Neutrophil (primary cell): Measurements from ENCODE around the gene SETD1A.
A peak's percentile ranks its signal among the peaks of the same experiment; 100 is the strongest.

Experiments used
- H3K27ac ChIP-seq: fragments of 200-600 bp; sonication (generic); 2 replicates; pipeline ENCODE4 v1.5.1; 2016; ENCODE audit warnings: mild to moderate bottlenecking, moderate library complexity
- H3K27me3 ChIP-seq: fragments of 200-600 bp; sonication (generic); 2 replicates; pipeline ENCODE4 v1.6.0; 2016; ENCODE audit warnings: mild to moderate bottlenecking
- H3K36me3 ChIP-seq: fragments of 200-600 bp; sonication (generic); 2 replicates; pipeline ENCODE4 v1.5.1; 2017
- H3K4me1 ChIP-seq, 2 experiments: fragments of 200-600 bp in 1 of 2; sonication (generic) in 1 of 2; 1 replicate in 1 of 2; 2 replicates in 1 of 2; pipeline versions ENCODE4 v1.5.1 to v1.6.1; 2013 to 2016; ENCODE audit warnings: low read depth in 1 of 2, low read length in 1 of 2, mild to moderate bottlenecking in 1 of 2, moderate library complexity in 1 of 2; ENCODE audit not compliant: control insufficient read depth in 1 of 2, insufficient read depth in 1 of 2
- H3K4me3 ChIP-seq, 2 experiments: fragments of 200-600 bp in 1 of 2; sonication (generic) in 1 of 2; 1 replicate in 1 of 2; 2 replicates in 1 of 2; pipeline ENCODE4 v1.5.1; 2013 to 2016; ENCODE audit warnings: low read depth in 1 of 2, low read length in 1 of 2, mild to moderate bottlenecking in 1 of 2, moderate library complexity in 1 of 2
- H3K9me3 ChIP-seq: fragments of 200-600 bp; sonication (generic); 2 replicates; pipeline ENCODE4 v1.5.1; 2016
- TF ChIP-seq, protein P1 (sequence below): fragments of 200-600 bp; sonication (generic); IDR thresholded peaks from 2 replicates; pipeline ENCODE4 v1.5.1; 2016; ENCODE audit warnings: antibody characterized with exemption

Gene SETD1A

DNA sequence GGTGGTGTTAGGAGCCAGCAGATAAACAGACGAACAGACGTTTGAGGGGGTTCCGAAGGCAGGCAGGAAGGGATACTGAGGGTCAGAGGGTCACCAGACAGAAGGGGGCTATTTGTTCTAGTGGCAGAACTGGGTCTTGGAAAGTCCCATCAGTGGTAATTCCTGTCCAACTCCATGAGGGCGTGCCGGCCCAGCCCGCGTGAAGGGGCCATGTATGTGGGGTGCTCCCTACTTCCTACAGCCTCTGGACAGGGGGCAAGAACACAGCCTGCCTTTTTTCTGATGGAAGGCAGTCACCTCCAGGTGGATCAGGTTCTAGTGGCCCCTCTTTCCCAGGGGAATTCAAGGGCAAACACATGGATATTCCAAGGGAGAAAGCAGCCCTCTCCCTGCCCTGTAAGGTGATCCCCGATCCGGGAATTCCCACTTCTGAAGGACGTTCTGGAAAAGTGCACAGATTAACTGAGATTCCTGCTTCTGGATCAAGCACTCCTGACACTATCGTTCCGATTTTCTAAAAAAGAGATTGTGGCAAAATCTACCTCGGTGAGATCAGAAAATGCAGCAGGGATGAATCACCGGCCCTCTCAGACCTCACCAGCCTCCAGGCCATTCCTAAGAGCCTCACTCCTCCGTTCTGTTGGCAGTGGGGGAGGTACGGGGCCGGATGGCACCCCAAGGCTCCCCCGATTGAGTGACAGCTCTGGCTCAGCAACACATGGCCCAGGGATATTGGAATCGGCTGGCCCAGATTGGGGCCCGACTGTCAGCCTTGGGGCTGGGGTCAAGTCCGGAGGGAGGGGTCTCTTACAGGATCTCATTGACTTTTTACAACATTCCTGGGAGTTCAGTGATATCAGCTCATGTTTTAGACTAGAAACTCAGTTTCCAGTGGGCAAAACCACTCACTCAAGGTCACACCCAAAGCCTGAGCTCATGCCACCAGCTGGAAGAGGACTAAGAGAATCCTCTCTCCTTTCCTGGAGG is 40.5 kb downstream of the SETD1A start:
- H3K27me3 ChIP-seq: peaks cover 39% of the 10 kb centered on the region
- H3K36me3 ChIP-seq: no peaks in the 10 kb centered on the region
- no peak overlapping the region for H3K27ac ChIP-seq
- H3K4me1 ChIP-seq: peaks cover 12 to 14% of the 10 kb centered on the region in 2 experiments
- TF ChIP-seq, protein P1, sequence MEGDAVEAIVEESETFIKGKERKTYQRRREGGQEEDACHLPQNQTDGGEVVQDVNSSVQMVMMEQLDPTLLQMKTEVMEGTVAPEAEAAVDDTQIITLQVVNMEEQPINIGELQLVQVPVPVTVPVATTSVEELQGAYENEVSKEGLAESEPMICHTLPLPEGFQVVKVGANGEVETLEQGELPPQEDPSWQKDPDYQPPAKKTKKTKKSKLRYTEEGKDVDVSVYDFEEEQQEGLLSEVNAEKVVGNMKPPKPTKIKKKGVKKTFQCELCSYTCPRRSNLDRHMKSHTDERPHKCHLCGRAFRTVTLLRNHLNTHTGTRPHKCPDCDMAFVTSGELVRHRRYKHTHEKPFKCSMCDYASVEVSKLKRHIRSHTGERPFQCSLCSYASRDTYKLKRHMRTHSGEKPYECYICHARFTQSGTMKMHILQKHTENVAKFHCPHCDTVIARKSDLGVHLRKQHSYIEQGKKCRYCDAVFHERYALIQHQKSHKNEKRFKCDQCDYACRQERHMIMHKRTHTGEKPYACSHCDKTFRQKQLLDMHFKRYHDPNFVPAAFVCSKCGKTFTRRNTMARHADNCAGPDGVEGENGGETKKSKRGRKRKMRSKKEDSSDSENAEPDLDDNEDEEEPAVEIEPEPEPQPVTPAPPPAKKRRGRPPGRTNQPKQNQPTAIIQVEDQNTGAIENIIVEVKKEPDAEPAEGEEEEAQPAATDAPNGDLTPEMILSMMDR: no peak
- no peaks in the 10 kb centered on the region for H3K9me3 ChIP-seq
- peak overlapping the region; percentile 57 to 68 for H3K4me3 ChIP-seq

DNA sequence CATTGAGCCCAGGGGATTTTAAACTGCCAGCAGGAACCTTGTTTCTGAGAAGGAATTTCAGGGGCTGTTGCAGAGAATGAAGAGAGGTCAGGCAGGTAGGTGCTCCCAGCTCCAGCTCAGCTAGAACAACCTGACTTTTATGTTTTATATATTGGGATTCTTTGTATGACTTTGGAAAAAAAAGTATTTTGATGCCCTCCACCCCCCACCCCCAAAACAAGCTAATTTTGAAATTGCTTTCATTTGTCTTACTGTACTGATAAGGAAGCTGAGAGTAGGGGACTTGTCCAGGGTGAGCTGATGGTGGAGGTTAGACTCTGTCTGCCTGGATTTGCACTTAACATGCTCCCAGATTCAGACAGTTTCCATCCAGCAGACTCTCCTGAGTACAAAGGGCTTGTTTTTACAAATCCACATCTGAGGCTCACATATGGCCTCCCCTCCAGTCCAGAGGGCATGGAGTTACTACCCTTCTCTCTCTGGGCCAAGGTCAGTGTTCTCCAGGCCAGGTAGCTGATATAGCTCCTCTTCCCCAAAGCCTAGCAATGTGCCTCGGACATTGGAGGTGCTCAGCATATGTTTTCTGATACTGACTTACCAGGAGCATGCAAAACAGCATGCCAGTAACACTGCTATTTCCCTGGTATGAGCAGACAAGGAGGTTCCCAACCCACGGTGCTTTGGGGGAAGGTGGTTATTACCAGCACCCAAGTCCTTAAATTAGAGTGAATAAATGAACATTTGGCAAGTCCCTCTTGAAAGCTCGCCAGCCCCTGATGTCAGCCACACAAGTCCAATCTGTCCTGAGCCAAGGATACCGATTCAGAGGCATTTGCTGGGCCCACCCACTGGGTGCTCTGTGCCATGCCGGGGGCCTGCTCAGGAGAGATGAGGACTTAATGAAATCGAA is 41.6 kb downstream of the SETD1A start:
- Histone ChIP-seq H3K27ac (no peak overlapping the region), H3K27me3 (peaks cover 39% of the 10 kb centered on the region), H3K4me3 (no peak overlapping the region), H3K36me3 (no peaks in the 10 kb centered on the region), H3K4me1 (peaks cover 12 to 14% of the 10 kb centered on the region in 2 experiments), H3K9me3 (no peaks in the 10 kb centered on the region)
- TF ChIP-seq, protein P1: no peak

DNA sequence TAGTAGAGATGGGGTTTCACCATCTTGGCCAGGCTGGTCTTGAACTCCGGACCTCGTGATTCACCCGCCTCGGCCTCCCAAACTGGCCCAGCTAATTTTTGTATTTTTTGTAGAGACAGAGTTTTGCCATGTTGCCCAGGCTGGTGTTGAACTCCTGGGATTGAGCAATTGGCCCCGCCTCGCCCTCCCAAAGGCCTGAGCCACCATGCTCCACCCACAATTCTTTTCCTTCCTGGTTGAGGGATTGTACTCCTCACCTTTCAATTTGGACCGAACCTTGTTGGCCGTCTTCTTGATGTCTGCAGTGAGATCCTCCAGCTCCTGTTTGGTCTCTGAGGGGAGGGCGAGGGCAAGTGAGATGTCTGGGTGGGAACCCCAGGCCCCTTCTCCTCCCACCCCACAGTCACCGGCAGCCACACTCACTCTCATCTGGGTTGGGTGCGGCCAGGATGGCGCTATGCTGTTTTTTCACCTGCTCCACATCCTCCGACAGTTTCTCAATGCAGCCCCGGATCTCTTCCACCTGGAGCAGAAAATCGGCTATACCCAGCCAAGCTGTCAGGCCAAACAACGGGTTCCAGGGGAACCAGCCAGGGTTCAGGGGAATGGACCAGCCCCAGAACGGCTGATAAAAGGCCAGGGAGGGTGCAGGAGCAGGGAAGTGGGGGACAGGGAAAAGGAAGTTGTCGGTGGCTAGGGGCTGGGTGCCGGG is 43.3 kb downstream of the SETD1A start:
- H3K9me3 ChIP-seq: no peaks in the 10 kb centered on the region
- TF ChIP-seq, protein P1: no peak
- H3K4me1 ChIP-seq: peaks cover 9 to 14% of the 10 kb centered on the region in 2 experiments
- H3K27ac ChIP-seq: no peak overlapping the region
- H3K4me3 ChIP-seq: no peak overlapping the region
- H3K27me3 ChIP-seq: peaks cover 48% of the 10 kb centered on the region
- no peaks in the 10 kb centered on the region for H3K36me3 ChIP-seq

DNA sequence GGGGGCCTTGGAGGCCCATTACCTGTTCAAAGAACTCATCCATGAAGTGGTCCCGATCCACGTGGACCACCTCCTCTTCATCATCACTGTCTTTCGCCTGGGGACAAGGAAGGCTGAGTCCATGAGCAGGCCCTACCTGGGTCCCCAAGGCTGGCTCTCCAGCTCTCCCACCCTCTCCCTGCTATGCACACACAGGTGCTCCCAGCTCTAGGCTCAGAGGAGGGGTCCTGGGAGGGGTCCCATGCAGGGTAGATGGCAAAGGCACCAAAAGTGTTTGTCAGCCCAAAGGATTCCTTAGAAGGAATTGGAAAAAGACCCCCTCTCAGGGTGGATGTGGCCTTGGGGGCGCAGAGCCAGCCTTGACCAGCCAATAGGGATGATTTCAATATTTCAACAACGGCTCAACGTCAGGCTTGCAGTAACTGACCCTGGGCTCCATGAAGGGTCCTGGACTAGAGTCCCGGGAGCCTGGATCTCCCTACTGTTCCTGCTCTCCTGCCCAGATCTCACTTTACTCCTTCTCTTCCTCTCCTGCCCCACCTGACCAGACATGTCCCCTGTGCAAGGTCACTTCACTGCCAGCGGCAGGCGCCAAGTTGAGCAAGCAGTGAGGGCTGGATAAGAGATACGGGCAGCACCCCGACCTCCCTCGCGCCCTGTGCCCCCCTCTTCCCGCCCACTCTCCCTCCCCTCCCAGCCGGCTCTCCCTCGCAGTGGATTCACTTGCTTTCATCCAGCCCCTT is 44.1 kb downstream of the SETD1A start:
- Histone ChIP-seq H3K4me1 (peaks cover 9 to 11% of the 10 kb centered on the region in 2 experiments), H3K27me3 (peaks cover 48% of the 10 kb centered on the region), H3K36me3 (no peaks in the 10 kb centered on the region), H3K27ac (no peak overlapping the region), H3K9me3 (no peaks in the 10 kb centered on the region), H3K4me3 (no peak overlapping the region)
- TF ChIP-seq, protein P1: no peak
